GM21381 (cell line): Measurements from ENCODE around the gene PIK3R2.

Source experiments
- ATAC-seq: cut with Tn5 transposase; IDR thresholded peaks from one replicate; pipeline ENCODE4 v1.9.1; 2021; ENCODE audit warnings: mild to moderate bottlenecking, moderate library complexity; ENCODE audit not compliant: unreplicated experiment

PIK3R2 gene

DNA sequence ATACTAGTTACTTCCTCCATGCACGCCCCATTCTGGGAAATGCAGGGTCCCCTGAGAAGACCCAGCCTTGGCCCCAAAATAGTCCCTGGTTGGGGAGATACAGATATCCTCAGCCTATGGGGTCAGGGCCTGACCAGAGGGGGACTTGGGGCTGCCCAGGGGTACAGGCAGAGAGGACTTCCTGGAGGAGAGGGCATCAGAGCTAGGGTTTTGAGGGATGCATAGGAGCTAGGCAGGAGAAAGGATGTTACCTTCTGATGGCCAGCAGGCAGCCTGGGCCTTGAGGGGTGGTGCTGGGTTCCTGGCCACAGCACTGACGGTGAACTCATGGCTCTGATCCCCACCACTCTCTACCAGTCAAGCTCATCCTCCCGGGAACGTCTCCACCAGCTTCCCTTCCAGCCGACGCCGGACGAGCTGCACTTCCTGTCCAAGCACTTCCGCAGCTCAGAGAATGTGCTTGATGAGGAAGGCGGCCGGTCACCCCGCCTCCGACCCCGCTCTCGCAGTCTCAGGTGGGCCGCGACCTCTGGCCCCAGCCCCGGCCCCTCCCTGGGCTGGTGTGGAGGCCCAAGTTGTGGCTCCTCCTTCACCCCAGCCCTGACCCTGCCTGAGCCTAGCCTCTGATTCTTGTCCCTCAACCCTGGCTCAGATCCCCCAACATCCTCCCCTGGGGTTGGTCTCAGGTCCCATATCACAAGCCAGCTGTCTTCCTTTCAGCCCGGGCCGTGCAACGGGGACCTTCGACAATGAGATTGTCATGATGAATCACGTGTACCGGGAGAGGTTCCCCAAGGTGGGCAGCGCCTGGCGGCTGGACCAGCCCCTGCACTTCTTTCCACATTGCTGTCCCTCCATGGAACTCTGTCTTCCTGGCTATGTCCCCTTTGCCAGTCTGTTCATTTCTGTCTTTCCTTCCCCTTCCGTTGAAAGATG lies 29.8 kb upstream of the PIK3R2 start:
- ATAC-seq: no peak

DNA sequence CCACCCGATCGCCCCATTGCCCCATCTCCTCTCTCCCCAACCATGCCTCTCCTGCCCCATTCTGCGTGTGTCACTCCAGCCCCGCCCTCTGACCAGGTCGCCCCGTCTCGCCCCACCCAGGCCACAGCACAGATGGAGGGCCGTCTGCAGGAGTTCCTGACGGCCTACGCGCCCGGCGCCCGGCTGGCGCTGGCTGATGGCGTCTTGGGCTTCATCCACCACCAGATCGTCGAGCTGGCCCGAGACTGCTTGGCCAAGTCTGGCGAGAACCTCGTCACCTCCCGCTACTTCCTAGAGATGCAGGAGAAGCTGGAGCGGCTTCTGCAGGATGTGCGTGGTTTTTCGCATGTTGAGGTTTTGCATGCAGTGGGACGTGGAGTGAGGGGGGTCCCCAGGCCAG lies 29.1 kb upstream of the PIK3R2 start:
- no peak for ATAC-seq

DNA sequence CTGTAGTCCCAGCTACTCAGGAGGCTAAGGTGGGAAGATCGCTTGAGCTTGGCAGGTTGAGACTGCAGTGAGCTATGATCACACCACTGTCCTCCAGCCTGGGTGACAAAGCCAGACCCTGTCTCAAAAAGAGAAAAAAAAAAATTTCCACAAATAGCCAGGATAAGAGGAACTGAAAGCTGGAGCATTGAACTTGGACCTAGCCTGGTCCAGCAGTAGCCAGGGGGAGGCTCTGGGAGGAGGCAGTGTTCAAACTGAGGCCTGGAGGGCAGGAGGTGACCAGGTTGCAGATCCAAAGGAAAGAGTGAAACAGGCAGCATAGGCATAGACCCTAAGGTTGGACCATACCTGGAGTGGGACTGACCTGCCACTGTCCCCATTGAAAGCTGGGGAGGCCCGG lies 26.9 kb upstream of the PIK3R2 start:
- no peak for ATAC-seq

DNA sequence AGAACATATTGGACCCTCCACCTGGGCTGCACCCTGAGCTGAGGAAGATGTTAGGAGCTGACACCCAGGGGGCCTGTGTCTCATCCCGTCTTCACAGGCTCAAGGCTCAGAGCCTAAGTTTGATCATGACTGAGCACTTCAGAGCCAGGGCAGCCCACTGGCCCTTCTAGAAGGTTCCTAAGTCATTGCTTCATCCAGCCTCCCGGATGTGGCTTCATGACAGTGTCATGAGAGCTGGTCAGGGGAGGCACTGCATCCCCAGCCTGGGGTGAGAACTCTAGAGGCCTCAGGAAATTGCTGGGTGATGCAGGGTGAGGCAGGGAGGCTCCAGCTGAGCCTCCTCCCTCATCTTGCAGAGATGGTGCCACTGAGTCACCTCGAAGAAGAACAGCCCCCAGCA lies 24.9 kb upstream of the PIK3R2 start:
- ATAC-seq: no peak

DNA sequence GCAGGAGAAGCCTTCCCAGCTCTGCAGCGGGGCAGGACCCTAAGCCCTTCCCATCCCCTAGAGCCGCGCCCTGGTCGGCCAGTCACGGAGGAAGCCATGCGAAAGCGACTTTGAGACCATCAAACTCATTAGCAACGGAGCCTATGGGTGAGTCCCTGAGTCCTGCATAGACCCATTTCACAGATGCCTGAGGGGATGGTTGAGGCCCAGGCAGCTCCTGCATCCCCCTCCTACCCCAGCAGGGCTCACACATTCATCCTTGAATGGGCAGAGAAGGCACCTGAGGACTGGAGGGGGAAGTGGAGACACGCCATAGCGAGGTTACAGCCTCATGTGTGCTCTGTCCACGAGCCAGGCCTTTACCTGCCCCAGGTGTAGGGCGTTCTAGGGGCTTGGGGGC lies 24.2 kb upstream of the PIK3R2 start:
- ATAC-seq: no peak

- ATAC-seq: no peak
These were observed 22.3 kb upstream of the PIK3R2 start for GRCh38 chr19:18130523-18131242.

- ATAC-seq: no peak
These were observed 20.9 kb upstream of the PIK3R2 start for GRCh38 chr19:18131841-18132596.

DNA sequence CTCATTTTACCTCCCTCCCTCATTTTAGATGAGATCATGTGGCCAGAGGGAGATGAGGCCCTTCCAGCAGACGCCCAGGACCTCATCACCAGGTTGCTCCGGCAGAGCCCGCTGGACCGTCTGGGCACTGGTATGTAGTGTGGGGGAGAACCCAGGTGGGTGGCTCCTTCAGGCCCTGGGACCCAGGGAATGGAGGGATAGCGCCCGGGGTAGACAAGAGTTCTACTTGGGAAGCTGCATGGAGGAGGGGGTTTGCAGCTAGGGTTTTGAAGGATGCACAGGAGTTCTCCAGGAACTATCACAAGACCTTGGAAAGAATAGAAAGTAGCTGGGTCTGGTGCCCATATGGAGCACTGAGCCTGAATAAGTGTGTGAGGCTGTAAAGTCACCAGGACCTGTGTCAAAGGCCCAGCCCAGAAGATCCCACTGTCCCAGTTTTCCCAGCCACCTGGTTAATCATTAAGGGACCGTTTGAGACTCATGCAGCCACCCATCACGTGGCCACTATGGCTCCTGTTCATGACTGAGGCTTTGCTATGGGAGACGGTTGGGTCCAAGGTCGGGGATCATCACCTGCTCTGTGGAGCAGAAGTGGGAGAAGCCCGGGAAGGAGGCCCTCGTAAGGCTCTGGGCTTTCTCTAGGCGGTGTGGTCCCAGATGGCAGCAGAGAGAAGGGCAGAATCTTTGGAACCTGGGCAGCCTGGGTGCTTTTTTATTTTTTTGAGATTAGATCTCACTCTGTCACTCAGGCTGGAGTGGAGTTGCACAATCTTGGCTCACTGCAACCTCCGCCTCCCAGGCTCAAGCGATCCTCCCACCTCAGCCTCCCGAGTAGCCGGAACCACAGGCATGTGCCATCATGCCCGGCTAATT lies 17.0 kb upstream of the PIK3R2 start:
- ATAC-seq: no peak

- no peak for ATAC-seq
These were observed 15.7 kb upstream of the PIK3R2 start for GRCh38 chr19:18137242-18137641.

DNA sequence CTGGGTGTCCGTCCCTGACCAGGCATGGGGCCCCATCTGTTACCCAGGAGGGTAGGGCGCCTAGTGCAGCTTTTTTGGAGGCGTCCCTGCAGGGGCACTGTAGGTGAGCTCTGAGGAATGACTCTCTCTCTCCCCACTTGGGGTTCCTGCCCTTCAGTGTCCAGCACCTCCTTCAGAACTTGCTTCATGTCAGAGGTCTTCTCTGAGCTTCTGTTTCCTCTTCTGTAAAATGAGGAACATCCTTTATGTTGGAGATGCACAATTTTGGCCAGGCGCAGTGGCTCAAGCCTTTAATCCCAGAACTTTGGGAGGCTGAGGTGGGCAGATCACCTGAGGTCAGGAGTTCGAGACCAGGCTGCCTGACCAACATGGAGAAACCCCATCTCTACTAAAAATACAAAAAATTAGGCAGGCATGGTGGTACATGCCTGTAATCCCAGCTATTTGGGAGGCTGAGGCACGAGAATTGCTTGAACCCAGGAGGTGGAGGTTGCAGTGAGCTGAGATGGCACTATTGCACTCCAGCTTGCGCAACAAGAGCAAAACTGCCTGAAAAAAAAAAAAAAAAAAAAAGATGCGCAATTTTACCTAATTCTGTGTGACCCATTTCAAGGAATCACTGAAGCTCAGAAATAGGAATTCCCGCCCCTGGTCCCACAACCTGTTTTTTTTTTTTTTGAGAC lies 15.2 kb upstream of the PIK3R2 start:
- no peak for ATAC-seq

GRCh38 chr19:18140473-18140872 lies 12.5 kb upstream of the PIK3R2 start:
- ATAC-seq: no peak

DNA sequence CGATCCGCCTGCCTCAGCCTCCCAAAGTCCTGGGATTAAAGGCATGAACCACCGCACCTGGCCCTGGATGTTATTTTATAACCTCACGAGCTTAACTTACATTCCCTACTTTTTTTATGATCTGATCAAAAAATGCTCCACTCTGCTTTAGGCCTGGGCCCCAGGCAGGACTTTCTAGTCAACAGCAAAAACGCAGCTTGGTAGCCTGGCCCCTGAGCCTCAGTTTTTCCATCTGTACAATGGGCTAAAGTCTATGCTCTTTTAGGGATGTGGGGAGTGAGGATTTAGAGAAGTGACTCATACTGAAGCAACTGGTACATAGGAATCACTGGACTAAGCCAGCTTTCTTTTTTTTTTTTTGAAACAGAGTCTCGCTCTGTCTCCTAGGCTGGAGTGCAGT lies 11.9 kb upstream of the PIK3R2 start:
- no peak for ATAC-seq

DNA sequence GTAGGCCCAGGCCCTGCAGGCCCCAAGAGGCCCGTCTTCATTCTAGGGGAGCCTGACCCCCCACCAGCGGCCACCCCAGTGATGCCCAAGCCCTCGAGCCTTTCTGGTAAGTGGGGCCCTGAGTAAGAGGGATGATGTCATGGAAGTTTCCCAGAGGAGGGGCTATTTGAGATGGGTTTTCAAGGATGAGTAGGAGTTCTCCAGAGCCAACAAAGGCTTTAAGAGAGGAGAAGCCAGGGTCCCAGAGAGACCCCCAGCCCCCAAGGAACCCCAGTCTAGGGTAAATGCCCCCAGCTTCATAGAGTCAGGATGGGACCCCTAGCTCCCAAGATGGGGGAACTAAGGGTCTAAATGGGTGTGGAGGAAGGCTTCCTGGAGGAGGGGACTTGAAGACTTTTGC lies 9.1 kb upstream of the PIK3R2 start:
- no peak for ATAC-seq

GRCh38 chr19:18144361-18144760 lies 8.6 kb upstream of the PIK3R2 start:
- no peak for ATAC-seq

DNA sequence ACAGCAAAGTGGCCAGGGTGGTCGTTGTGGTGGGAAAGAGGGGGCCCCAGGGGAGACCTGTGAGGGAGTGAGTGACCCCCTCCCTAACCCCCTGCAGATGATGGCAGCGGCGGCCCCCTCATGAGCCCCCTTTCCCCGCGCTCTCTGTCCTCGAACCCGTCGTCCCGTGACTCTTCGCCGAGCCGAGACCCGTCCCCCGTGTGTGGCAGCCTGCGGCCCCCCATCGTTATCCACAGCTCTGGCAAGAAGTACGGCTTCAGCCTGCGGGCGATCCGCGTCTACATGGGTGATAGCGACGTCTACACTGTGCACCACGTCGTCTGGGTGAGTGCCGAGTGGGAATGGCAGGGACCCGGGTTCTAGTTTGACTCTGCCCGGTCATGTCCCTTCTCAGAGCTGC lies 8.1 kb upstream of the PIK3R2 start:
- no peak for ATAC-seq

- ATAC-seq: no peak
These were observed 7.5 kb upstream of the PIK3R2 start for GRCh38 chr19:18145391-18145999.

GRCh38 chr19:18147396-18147795 lies 5.6 kb upstream of the PIK3R2 start:
- ATAC-seq: no peak

- no peak for ATAC-seq
These were observed 3.4 kb upstream of the PIK3R2 start for GRCh38 chr19:18149596-18149975.

DNA sequence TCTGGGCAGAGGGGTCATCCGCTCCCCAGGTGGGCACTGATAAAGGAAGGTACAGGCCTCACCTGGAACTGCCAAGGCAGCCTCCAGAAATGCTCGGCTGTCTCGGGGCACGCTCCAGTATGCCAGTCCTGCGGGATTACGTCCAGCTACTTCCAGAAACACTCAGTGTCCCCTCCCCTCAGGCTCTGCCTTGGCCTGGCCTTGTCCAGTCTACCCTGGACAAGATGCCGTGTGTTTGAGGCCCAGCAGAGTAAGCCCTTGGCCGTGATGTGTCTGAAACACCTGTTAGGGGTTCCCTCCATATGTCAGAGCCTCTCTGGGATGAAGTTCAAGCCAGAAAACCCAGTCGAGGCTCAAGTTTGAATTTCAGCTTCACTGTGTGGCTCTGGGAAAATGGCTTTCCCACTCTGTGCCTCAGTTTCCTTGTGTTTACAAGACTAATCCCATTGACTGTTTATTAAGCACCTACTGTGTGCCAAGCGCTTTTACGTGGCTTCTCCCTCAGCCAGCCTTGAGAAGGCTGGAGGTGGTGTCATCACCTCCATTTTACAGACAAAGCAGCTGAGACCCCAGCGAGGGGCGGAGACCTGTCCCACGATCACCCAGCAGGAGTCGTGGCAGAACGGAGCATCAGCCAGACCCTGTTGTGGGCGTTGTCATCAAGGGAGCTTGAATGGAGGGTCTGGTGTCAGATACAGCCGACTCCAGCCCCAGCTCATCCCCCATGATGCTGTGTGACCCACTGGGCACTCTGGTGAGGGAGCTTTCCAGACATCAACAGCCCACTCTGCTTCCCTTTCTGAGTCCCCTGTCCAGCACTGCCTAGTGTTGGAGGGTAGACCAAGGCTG lies 2.0 kb upstream of the PIK3R2 start:
- ATAC-seq: no peak
